B cell (primary cell): ENCODE measurements around the gene COX20. TPM values are rescaled to one million over a fixed set of nuclear protein-coding genes. Genes with fewer than 3 reads are reported as not detected.

Experiments
- ATAC-seq: fragments of 200-7000 bp; cut with Tn5 transposase; one replicate; pipeline ENCODE4 v1.10.0; 2021; ENCODE audit warnings: low read depth, mild to moderate bottlenecking, moderate number of reproducible peaks, moderate library complexity
- CTCF ChIA-PET: fragments of 350-600 bp; sonication (Branson Sonifier 250); formaldehyde crosslinking; loops from one replicate; lab custom pipeline; 2021; ENCODE audit warnings: antibody characterized with exemption, inconsistent platforms; lab: Charles Lee
- POLR2A ChIA-PET: fragments of 350-600 bp; sonication (Branson Sonifier 250); formaldehyde crosslinking; loops from one replicate; lab custom pipeline; 2021; ENCODE audit warnings: antibody characterized with exemption; lab: Charles Lee
- DNase-seq: peaks from one replicate; pipeline ENCODE4 v3.0.0; 2013
- H2AFZ ChIP-seq: 2 replicates; pipeline ENCODE4 v1.6.1; 2012; ENCODE audit warnings: mild to moderate bottlenecking, low read depth, low read length; ENCODE audit not compliant: insufficient read depth, poor library complexity, severe bottlenecking
- H3K27ac ChIP-seq, 2 donors: 1 replicate in 1 of 2; 2 replicates in 1 of 2; pipeline ENCODE4 v1.5.1; 2012 to 2013; ENCODE audit warnings: low read length in 2 of 2, mild to moderate bottlenecking in 2 of 2, moderate library complexity in 1 of 2
- H3K27me3 ChIP-seq, 4 experiments: fragments of 200-600 bp in 1 of 4; sonication (generic) in 1 of 4; replicated peaks in 1 of 4; 1 replicate in 2 of 4; 2 replicates in 2 of 4; pipeline versions ENCODE4 v1.6.1 to v1.7.0; 2013 to 2016; ENCODE audit warnings: low read length in 3 of 4, mild to moderate bottlenecking in 2 of 4, mixed read lengths in 1 of 4, moderate library complexity in 1 of 4; ENCODE audit not compliant: insufficient read depth in 4 of 4, control insufficient read depth in 3 of 4; ENCODE audit errors: control extremely low read depth in 1 of 4
- H3K36me3 ChIP-seq, 2 experiments: replicated peaks in 1 of 2; 1 replicate in 1 of 2; 2 replicates in 1 of 2; pipeline versions ENCODE4 v1.6.1 to v1.7.1; 2013; ENCODE audit warnings: low read length in 1 of 2; ENCODE audit not compliant: insufficient read depth in 2 of 2, control insufficient read depth in 1 of 2; ENCODE audit errors: control extremely low read depth in 1 of 2, extremely low read depth in 1 of 2
- H3K4me1 ChIP-seq, 2 donors: fragments of 200-600 bp in 1 of 2; sonication (generic) in 1 of 2; 1 replicate in 1 of 2; 2 replicates in 1 of 2; pipeline versions ENCODE4 v1.5.1 to v1.6.1; 2013 to 2017; ENCODE audit warnings: low read length in 2 of 2; ENCODE audit not compliant: control insufficient read depth in 2 of 2, insufficient read depth in 2 of 2
- H3K4me2 ChIP-seq: replicated peaks from 2 replicates; pipeline ENCODE3; 2012; ENCODE audit warnings: mild to moderate bottlenecking, low read depth, low read length; ENCODE audit not compliant: poor library complexity, severe bottlenecking
- H3K4me3 ChIP-seq, 5 experiments: fragments of 200-600 bp in 1 of 5; sonication (generic) in 1 of 5; 1 replicate in 3 of 5; 2 replicates in 2 of 5; pipeline versions ENCODE4 v1.5.1 to v1.7.0; 2011 to 2016; ENCODE audit warnings: low read length in 4 of 5, mild to moderate bottlenecking in 4 of 5, low read depth in 2 of 5, control low read depth in 1 of 5, moderate library complexity in 1 of 5; ENCODE audit not compliant: insufficient read depth in 1 of 5; ENCODE audit errors: control extremely low read depth in 1 of 5, extremely low read depth in 1 of 5
- H3K79me2 ChIP-seq: fragments of 200-600 bp; sonication (generic); one replicate; pipeline ENCODE4 v1.6.0; 2016; ENCODE audit warnings: low read length; ENCODE audit not compliant: control insufficient read depth, insufficient read depth
- H3K9ac ChIP-seq: fragments of 200-600 bp; sonication (generic); 2 replicates; pipeline ENCODE4 v1.6.1; 2017; ENCODE audit warnings: mild to moderate bottlenecking, low read length, moderate library complexity
- H3K9me3 ChIP-seq, 3 donors: one replicate each; pipeline versions ENCODE4 v1.6.1 to v1.7.1; 2013; ENCODE audit warnings: low read length in 2 of 3; ENCODE audit not compliant: control insufficient read depth in 2 of 3, insufficient read depth in 1 of 3; ENCODE audit errors: control extremely low read depth in 1 of 3
- H4K20me1 ChIP-seq: 2 replicates; pipeline ENCODE4 v1.6.0; 2012; ENCODE audit warnings: mild to moderate bottlenecking, low read length; ENCODE audit not compliant: insufficient read depth, control insufficient read depth, poor library complexity, severe bottlenecking
- H3K27ac Mint-ChIP-seq: one replicate; pipeline ENCODE4 v1.8.0; 2021; ENCODE audit warnings: mixed read lengths
- H3K27me3 Mint-ChIP-seq: one replicate; pipeline ENCODE4 v1.8.0; 2021; ENCODE audit warnings: mixed read lengths
- H3K4me1 Mint-ChIP-seq: one replicate; pipeline ENCODE4 v1.8.0; 2021; ENCODE audit warnings: mixed read lengths
- H3K4me3 Mint-ChIP-seq: one replicate; pipeline ENCODE4 v1.8.0; 2021; ENCODE audit warnings: mixed read lengths
- H3K9me3 Mint-ChIP-seq: one replicate; pipeline ENCODE4 v1.8.0; 2022; ENCODE audit warnings: mixed read lengths; ENCODE audit not compliant: insufficient read depth
- CTCF ChIP-seq: fragments of 200-600 bp; IDR thresholded peaks from one replicate; pipeline ENCODE4 v1.8.0; 2022; ENCODE audit warnings: antibody characterized with exemption, mild to moderate bottlenecking
- EZH2 ChIP-seq: IDR thresholded peaks from 2 replicates; pipeline ENCODE4 v1.6.1; 2012; ENCODE audit warnings: borderline replicate concordance, low read depth, mild to moderate bottlenecking, moderate library complexity, low read length; ENCODE audit not compliant: insufficient read depth, poor library complexity, severe bottlenecking
- WGBS: methylation state at CpG from one replicate; pipeline ENCODE4 v1.1.5; 2013; ENCODE audit warnings: missing lambda C conversion rate; ENCODE audit not compliant: insufficient coverage; 5-methylcytosine and 5-hydroxymethylcytosine counted together
- intact Hi-C: fragments of 100-400 bp; cut with micrococcal nuclease; formaldehyde crosslinking; loops from one replicate; pipeline ENCODE4 v1.10.0; 2022
- polyA plus RNA-seq: library from polyadenylated mRNA; depleted of rRNA; stranded (reverse); fragments of >200 nt; gene quantifications from 2 replicates; pipeline ENCODE4 v1.2.3, GENCODE V29; 2012
- total RNA-seq, 2 donors: library from RNA; stranded (reverse); fragments of 120-200 nt in 1 of 2; gene quantifications; 1 replicate in 1 of 2; 2 replicates in 1 of 2; pipeline versions ENCODE4 v1.2.3 to v1.2.4, GENCODE V29; 2013 to 2022

The COX20 gene
- total and polyA plus RNA-seq, 2 donors (not counting 1 experiment from before 2014, with no cell fraction given) = 24.7 to 35.7 TPM

GRCh38 chr1:244878681-244879080 lies 43.2 kb downstream of the COX20 start:
- Histone ChIP-seq H3K9me3 (no peaks in the 10 kb centered on the region), H3K4me3 (no peak overlapping the region), H3K9ac (no peak overlapping the region), H3K27me3 (no peaks in the 10 kb centered on the region), H4K20me1 (no peaks in the 10 kb centered on the region), H3K36me3 (no peaks in the 10 kb centered on the region), H3K4me2 (no peak overlapping the region), H3K79me2 (no peaks in the 10 kb centered on the region), H3K4me1 (peaks cover 0 to 4% of the 10 kb centered on the region in 2 donors), H3K27ac (no peak overlapping the region), H2AFZ (no peak overlapping the region)
- peaks cover 5% of the 10 kb centered on the region for H3K4me1 Mint-ChIP-seq
- ChIA-PET POLR2A (interaction anchor here (0.6 kb wide), 2 partner anchors 11 to 183 kb away, joined by 3 to 22 read pairs; no protein-coding TSS in a partner anchor), CTCF (no interaction called here)
- no peak for DNase-seq
- intact Hi-C loops = no loop called here
- H3K27me3 Mint-ChIP-seq = peaks cover 10% of the 10 kb centered on the region
- H3K4me3 Mint-ChIP-seq = no peak overlapping the region
- no peak overlapping the region for H3K27ac Mint-ChIP-seq
- no peak for ATAC-seq
- TF ChIP-seq EZH2 = no peak
- TF ChIP-seq CTCF = no peak
- WGBS = 100% methylated on average over 2 of the region's 5 CpGs
- no peaks in the 10 kb centered on the region for H3K9me3 Mint-ChIP-seq

GRCh38 chr1:244881552-244882280 lies 46.3 kb downstream of the COX20 start:
- DNase-seq = no peak
- H3K9me3 Mint-ChIP-seq = no peaks in the 10 kb centered on the region
- Histone ChIP-seq H3K4me1 (peaks cover 0 to 4% of the 10 kb centered on the region in 2 donors), H3K9me3 (no peaks in the 10 kb centered on the region), H3K4me2 (no peak overlapping the region), H3K27me3 (no peaks in the 10 kb centered on the region), H3K9ac (no peak overlapping the region), H3K27ac (no peak overlapping the region), H3K4me3 (no peak overlapping the region), H4K20me1 (no peaks in the 10 kb centered on the region), H3K79me2 (no peaks in the 10 kb centered on the region), H3K36me3 (no peaks in the 10 kb centered on the region), H2AFZ (no peak overlapping the region)
- ChIA-PET CTCF (no interaction called here), POLR2A (no interaction called here)
- ATAC-seq = no peak
- H3K4me1 Mint-ChIP-seq = peaks cover 5% of the 10 kb centered on the region
- no peak overlapping the region for H3K4me3 Mint-ChIP-seq
- no peak overlapping the region for H3K27ac Mint-ChIP-seq
- TF ChIP-seq CTCF (no peak), EZH2 (no peak)
- peaks cover 13% of the 10 kb centered on the region for H3K27me3 Mint-ChIP-seq
- intact Hi-C loops = no loop called here
- WGBS = 87% methylated on average over 8 of the region's 11 CpGs
